Measurements from ENCODE around the gene AFDN.

DNA sequence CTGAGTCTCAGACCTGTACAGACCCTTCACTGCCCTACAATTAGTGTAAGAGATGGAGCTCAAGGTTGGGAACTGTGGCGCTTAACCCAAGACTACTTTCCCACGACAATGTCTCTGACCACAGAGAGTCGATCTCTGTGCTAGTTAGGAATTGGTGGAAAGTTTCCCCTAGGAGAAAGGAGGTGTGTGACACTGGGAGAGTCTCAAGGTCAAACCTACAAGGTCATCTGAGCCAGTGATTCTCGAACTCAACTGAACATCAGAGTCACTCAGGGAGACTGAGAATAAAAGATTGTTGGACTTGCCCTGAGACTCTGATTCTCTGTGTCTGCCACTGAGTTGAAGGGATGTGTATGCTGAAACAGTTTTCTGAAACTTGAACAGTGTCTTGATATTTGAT lies 9.7 kb upstream of the AFDN start:
- TF ChIP-seq, protein P1, sequence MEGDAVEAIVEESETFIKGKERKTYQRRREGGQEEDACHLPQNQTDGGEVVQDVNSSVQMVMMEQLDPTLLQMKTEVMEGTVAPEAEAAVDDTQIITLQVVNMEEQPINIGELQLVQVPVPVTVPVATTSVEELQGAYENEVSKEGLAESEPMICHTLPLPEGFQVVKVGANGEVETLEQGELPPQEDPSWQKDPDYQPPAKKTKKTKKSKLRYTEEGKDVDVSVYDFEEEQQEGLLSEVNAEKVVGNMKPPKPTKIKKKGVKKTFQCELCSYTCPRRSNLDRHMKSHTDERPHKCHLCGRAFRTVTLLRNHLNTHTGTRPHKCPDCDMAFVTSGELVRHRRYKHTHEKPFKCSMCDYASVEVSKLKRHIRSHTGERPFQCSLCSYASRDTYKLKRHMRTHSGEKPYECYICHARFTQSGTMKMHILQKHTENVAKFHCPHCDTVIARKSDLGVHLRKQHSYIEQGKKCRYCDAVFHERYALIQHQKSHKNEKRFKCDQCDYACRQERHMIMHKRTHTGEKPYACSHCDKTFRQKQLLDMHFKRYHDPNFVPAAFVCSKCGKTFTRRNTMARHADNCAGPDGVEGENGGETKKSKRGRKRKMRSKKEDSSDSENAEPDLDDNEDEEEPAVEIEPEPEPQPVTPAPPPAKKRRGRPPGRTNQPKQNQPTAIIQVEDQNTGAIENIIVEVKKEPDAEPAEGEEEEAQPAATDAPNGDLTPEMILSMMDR (IDR thresholded peaks at IDR 0.05) = no peak
- no peak for TF ChIP-seq EP300 (IDR thresholded peaks at IDR 0.05)
